ENCODE measurements around the gene ANKRD37. TPM values are rescaled to one million over a fixed set of nuclear protein-coding genes. Genes with fewer than 3 reads are reported as not detected.

The ANKRD37 gene
- total RNA-seq, 1 experiment from 2014 or later: 5.1 TPM

GRCh38 chr4:185383451-185383850 is 13.2 kb upstream of the ANKRD37 start:
- ChIA-PET POLR2A (no interaction called here), CTCF (no interaction called here)
- no peaks in the 10 kb centered on the region for H3K9me3 ChIP-seq (ENCODE audit: control insufficient read depth, insufficient read depth, low read depth, low read length)
- DNase-seq (ENCODE audit: low read depth, low spot score) (no peak), ATAC-seq (no peak)
- H3K4me1 ChIP-seq (ENCODE audit: control insufficient read depth, insufficient read depth, low read length): no peaks in the 10 kb centered on the region
- H3K27ac ChIP-seq (ENCODE audit: low read length): no peak overlapping the region
- no peaks in the 10 kb centered on the region for H3K27me3 ChIP-seq (ENCODE audit: control insufficient read depth, insufficient read depth, low read length)
- intact Hi-C loops (cut with micrococcal nuclease; ENCODE audit: unreplicated experiment): no loop called here
- H3K4me3 ChIP-seq (ENCODE audit: low read depth in 2 of 2, low read length in 2 of 2): no peak overlapping the region
- BruUV-seq (replicated peaks): no TSS peak
- no peaks in the 10 kb centered on the region for H3K36me3 ChIP-seq (ENCODE audit: control insufficient read depth, insufficient read depth, low read length)
- in situ Hi-C loops (cut with HindIII; ENCODE audit: low pct_unique_long_range_greater_than_20kb, low sequenced_read_pairs): no loop called here
- TF ChIP-seq CTCF (IDR thresholded peaks at IDR 0.05) (no peak), SIN3A (IDR thresholded peaks at IDR 0.05; ENCODE audit: borderline replicate concordance, insufficient read depth, low read depth, low read length) (no peak), REST (IDR thresholded peaks at IDR 0.05; ENCODE audit: insufficient read depth in 1 of 2, low read depth in 2 of 2, low read length in 1 of 2) (no peak), POLR2AphosphoS5 (IDR thresholded peaks at IDR 0.05; ENCODE audit: low read depth, low read length) (no peak), TCF7L2 (IDR thresholded peaks at IDR 0.05; ENCODE audit: low read depth, low read length) (no peak)

GRCh38 chr4:185384061-185384460 is 12.6 kb upstream of the ANKRD37 start:
- Histone ChIP-seq H3K27ac (ENCODE audit: low read length) (no peak overlapping the region), H3K9me3 (ENCODE audit: control insufficient read depth, insufficient read depth, low read depth, low read length) (no peaks in the 10 kb centered on the region), H3K4me1 (ENCODE audit: control insufficient read depth, insufficient read depth, low read length) (no peaks in the 10 kb centered on the region), H3K4me3 (ENCODE audit: low read depth in 2 of 2, low read length in 2 of 2) (no peak overlapping the region), H3K27me3 (ENCODE audit: control insufficient read depth, insufficient read depth, low read length) (no peaks in the 10 kb centered on the region), H3K36me3 (ENCODE audit: control insufficient read depth, insufficient read depth, low read length) (no peaks in the 10 kb centered on the region)
- ATAC-seq (no peak), DNase-seq (ENCODE audit: low read depth, low spot score) (no peak)
- CTCF ChIA-PET: no interaction called here
- no TSS peak for BruUV-seq (replicated peaks)
- POLR2A ChIA-PET: no interaction called here
- TF ChIP-seq TCF7L2 (IDR thresholded peaks at IDR 0.05; ENCODE audit: low read depth, low read length): no peak
- no peak for TF ChIP-seq REST (IDR thresholded peaks at IDR 0.05; ENCODE audit: insufficient read depth in 1 of 2, low read depth in 2 of 2, low read length in 1 of 2)
- no peak for TF ChIP-seq CTCF (IDR thresholded peaks at IDR 0.05)
- no peak for TF ChIP-seq POLR2AphosphoS5 (IDR thresholded peaks at IDR 0.05; ENCODE audit: low read depth, low read length)
- no peak for TF ChIP-seq SIN3A (IDR thresholded peaks at IDR 0.05; ENCODE audit: borderline replicate concordance, insufficient read depth, low read depth, low read length)
- in situ Hi-C loops (cut with HindIII; ENCODE audit: low pct_unique_long_range_greater_than_20kb, low sequenced_read_pairs): no loop called here
- intact Hi-C loops (cut with micrococcal nuclease; ENCODE audit: unreplicated experiment): no loop called here

All from Panc1 (cell line).